NT2/D1 (cell line): Measurements from ENCODE around the gene LACTB.

ENCODE experiments used
- DNase-seq: peaks from one replicate; pipeline ENCODE4 v3.0.0-alpha.2; 2011; ENCODE audit warnings: low read depth, low spot score
- H3K27me3 ChIP-seq: 2 replicates; pipeline ENCODE4 v1.6.0; 2011; ENCODE audit warnings: mild to moderate bottlenecking; ENCODE audit not compliant: insufficient read length, insufficient read depth
- H3K36me3 ChIP-seq: 2 replicates; pipeline ENCODE4 v1.6.1; 2011; ENCODE audit warnings: mild to moderate bottlenecking, low read length, mixed read lengths; ENCODE audit not compliant: insufficient read depth, insufficient read length
- H3K4me1 ChIP-seq: 2 replicates; pipeline ENCODE4 v1.5.1; 2011; ENCODE audit not compliant: insufficient read depth, insufficient read length
- H3K4me3 ChIP-seq: 2 replicates; pipeline ENCODE4 v1.5.1; 2011; ENCODE audit warnings: low read depth; ENCODE audit not compliant: insufficient read length
- H3K9ac ChIP-seq: 2 replicates; pipeline ENCODE4 v1.6.0; 2011; ENCODE audit warnings: low read depth; ENCODE audit not compliant: insufficient read length
- H3K9me3 ChIP-seq: 2 replicates; pipeline ENCODE4 v1.5.1; 2011; ENCODE audit warnings: mild to moderate bottlenecking, low read length; ENCODE audit not compliant: insufficient read depth
- SUZ12 ChIP-seq: IDR thresholded peaks from 2 replicates; pipeline ENCODE4 v1.6.1; 2011; ENCODE audit not compliant: insufficient read length, insufficient read depth; ENCODE audit errors: extremely low read depth
- YY1 ChIP-seq: IDR thresholded peaks from 2 replicates; pipeline ENCODE4 v1.6.1; 2011; ENCODE audit not compliant: insufficient read length, insufficient read depth
- ZNF274 ChIP-seq: IDR thresholded peaks from 2 replicates; pipeline ENCODE4 v1.6.1; 2011; ENCODE audit warnings: mild to moderate bottlenecking, low read depth, low read length

Gene LACTB

GRCh38 chr15:63134245-63134985, 12.8 kb downstream of the LACTB start:
- no peak overlapping the region for H3K4me3 ChIP-seq
- TF ChIP-seq ZNF274 (no peak), YY1 (no peak), SUZ12 (no peak)
- H3K9ac ChIP-seq = no peak overlapping the region
- peaks cover 11% of the 10 kb centered on the region for H3K36me3 ChIP-seq
- H3K9me3 ChIP-seq = no peaks in the 10 kb centered on the region
- DNase-seq = no peak
- H3K27me3 ChIP-seq = no peaks in the 10 kb centered on the region
- H3K4me1 ChIP-seq = no peaks in the 10 kb centered on the region

GRCh38 chr15:63135281-63135680, 13.6 kb downstream of the LACTB start:
- no peaks in the 10 kb centered on the region for H3K9me3 ChIP-seq
- TF ChIP-seq YY1 (no peak), SUZ12 (no peak), ZNF274 (no peak)
- H3K4me3 ChIP-seq = no peak overlapping the region
- no peaks in the 10 kb centered on the region for H3K4me1 ChIP-seq
- H3K27me3 ChIP-seq = no peaks in the 10 kb centered on the region
- H3K36me3 ChIP-seq = peaks cover 5% of the 10 kb centered on the region
- H3K9ac ChIP-seq = no peak overlapping the region
- DNase-seq = no peak

GRCh38 chr15:63135804-63136203, 14.1 kb downstream of the LACTB start:
- H3K27me3 ChIP-seq = no peaks in the 10 kb centered on the region
- H3K9me3 ChIP-seq = no peaks in the 10 kb centered on the region
- TF ChIP-seq ZNF274 = no peak
- TF ChIP-seq SUZ12 = no peak
- TF ChIP-seq YY1 = no peak
- peaks cover 4% of the 10 kb centered on the region for H3K36me3 ChIP-seq
- no peak for DNase-seq
- no peak overlapping the region for H3K4me3 ChIP-seq
- no peaks in the 10 kb centered on the region for H3K4me1 ChIP-seq
- no peak overlapping the region for H3K9ac ChIP-seq

GRCh38 chr15:63136742-63137141, 15.1 kb downstream of the LACTB start:
- TF ChIP-seq YY1 = no peak
- no peak for TF ChIP-seq SUZ12

GRCh38 chr15:63140936-63141335, 19.3 kb downstream of the LACTB start:
- DNase-seq = no peak
- H3K36me3 ChIP-seq = peaks cover 6% of the 10 kb centered on the region
- TF ChIP-seq ZNF274 (no peak), YY1 (no peak), SUZ12 (no peak)
- H3K9ac ChIP-seq = no peak overlapping the region
- H3K27me3 ChIP-seq = no peaks in the 10 kb centered on the region
- H3K9me3 ChIP-seq = peaks cover 9% of the 10 kb centered on the region; the same call in 1 of the 2 replicates
- no peak overlapping the region for H3K4me3 ChIP-seq
- H3K4me1 ChIP-seq = no peaks in the 10 kb centered on the region

More at GRCh38 chr15:63136742-63137141, 15.1 kb downstream of the LACTB start:
- no peak for DNase-seq
- H3K9ac ChIP-seq = no peak overlapping the region
- H3K4me3 ChIP-seq = no peak overlapping the region
- peaks cover 3% of the 10 kb centered on the region for H3K36me3 ChIP-seq
- H3K9me3 ChIP-seq = no peaks in the 10 kb centered on the region
- no peaks in the 10 kb centered on the region for H3K27me3 ChIP-seq
- H3K4me1 ChIP-seq = no peaks in the 10 kb centered on the region

- no peak for DNase-seq
- H3K4me3 ChIP-seq = no peak overlapping the region
- no peak overlapping the region for H3K9ac ChIP-seq
- no peaks in the 10 kb centered on the region for H3K4me1 ChIP-seq
- H3K9me3 ChIP-seq = peaks cover 9% of the 10 kb centered on the region; the same call in 1 of the 2 replicates
- no peak for TF ChIP-seq ZNF274
- no peak for TF ChIP-seq YY1
- TF ChIP-seq SUZ12 = no peak
- no peaks in the 10 kb centered on the region for H3K27me3 ChIP-seq
- H3K36me3 ChIP-seq = peaks cover 15% of the 10 kb centered on the region
Observed at GRCh38 chr15:63145426-63145825, 23.8 kb downstream of the LACTB start.

- Histone ChIP-seq H3K9ac (no peak overlapping the region), H3K27me3 (no peaks in the 10 kb centered on the region), H3K4me3 (no peak overlapping the region), H3K4me1 (no peaks in the 10 kb centered on the region), H3K9me3 (peaks cover 9% of the 10 kb centered on the region; the same call in 1 of the 2 replicates), H3K36me3 (peaks cover 19% of the 10 kb centered on the region)
- DNase-seq = no peak
- TF ChIP-seq YY1 = no peak
- no peak for TF ChIP-seq SUZ12
- TF ChIP-seq ZNF274 = no peak
Observed at GRCh38 chr15:63146684-63147083, 25.0 kb downstream of the LACTB start.
